Measurements from ENCODE around the gene XRN1. TPM values are rescaled to one million over a fixed set of nuclear protein-coding genes. Genes with fewer than 3 reads are reported as not detected.
"Not testable (repeated sequence)": the region's sequence is repeated elsewhere in the genome, so short reads cannot be mapped to it uniquely, and the experiment has no call there.

XRN1 gene
- total RNA-seq, 1 donor from 2014 or later: 46.1 TPM

GRCh38 chr3:142418926-142419592 is 28.8 kb downstream of the XRN1 start:
- TF ChIP-seq CTCF (IDR thresholded peaks at IDR 0.05): no peak
- no peaks in the 10 kb centered on the region for H3K27me3 ChIP-seq
- peaks cover 100% of the 10 kb centered on the region for H3K36me3 ChIP-seq
- H3K4me3 ChIP-seq: no peak overlapping the region
- H3K9me3 ChIP-seq: no peaks in the 10 kb centered on the region
- H3K27ac ChIP-seq: no peak overlapping the region
- DNase-seq: no peak
- no peak for ATAC-seq
- intact Hi-C loops (cut with DNase I): no loop called here
- H3K4me1 ChIP-seq: no peaks in the 10 kb centered on the region

- ATAC-seq (no peak), DNase-seq (no peak)
- Histone ChIP-seq H3K9me3 (no peaks in the 10 kb centered on the region), H3K4me3 (no peak overlapping the region), H3K27ac (no peak overlapping the region), H3K27me3 (no peaks in the 10 kb centered on the region), H3K36me3 (peaks cover 100% of the 10 kb centered on the region), H3K4me1 (no peaks in the 10 kb centered on the region)
- intact Hi-C loops (cut with DNase I): no loop called here
- TF ChIP-seq CTCF (IDR thresholded peaks at IDR 0.05): no peak
Measured at GRCh38 chr3:142417302-142417701, 30.5 kb downstream of the XRN1 start.

GRCh38 chr3:142400537-142400936 is 47.3 kb downstream of the XRN1 start:
- H3K27me3 ChIP-seq; H3K4me3 ChIP-seq; H3K9me3 ChIP-seq; H3K27ac ChIP-seq; ATAC-seq; H3K4me1 ChIP-seq; DNase-seq; intact Hi-C loops (cut with DNase I): not testable (repeated sequence)
- peaks cover 95% of the 10 kb centered on the region for H3K36me3 ChIP-seq

DNA sequence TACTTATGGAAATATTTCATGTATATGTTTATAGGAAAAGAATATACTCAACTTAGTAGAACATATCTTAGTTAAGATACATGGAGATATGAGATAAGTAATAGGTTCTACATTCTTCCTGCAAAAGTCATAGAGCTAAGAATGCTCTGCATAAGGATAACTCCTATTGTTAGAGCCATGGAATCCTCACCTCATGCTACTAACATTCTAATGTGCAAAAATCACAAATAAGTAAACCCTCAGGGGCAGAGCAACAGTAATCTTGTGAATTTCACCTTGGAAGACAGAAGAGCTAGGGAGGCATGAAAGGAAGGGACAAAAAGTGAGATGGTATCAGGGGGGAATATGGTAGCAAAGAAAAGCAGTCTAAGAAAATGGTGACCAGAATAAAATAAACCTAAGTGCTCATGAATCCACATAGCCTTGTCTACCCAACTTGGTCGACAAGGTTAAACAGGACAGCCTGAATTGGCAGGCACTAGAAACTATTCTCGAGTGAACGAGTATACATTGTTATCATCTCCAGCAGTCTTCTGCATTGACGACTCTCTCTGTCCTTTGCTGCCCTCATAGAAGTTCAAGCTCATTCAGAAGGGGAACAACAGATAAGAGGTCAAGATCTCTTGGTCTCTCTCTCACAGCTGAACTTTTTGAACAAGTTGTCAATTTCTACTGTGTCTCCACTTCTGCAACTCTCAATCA is 52.8 kb downstream of the XRN1 start:
- no peaks in the 10 kb centered on the region for H3K4me1 ChIP-seq
- H3K36me3 ChIP-seq: peaks cover 85% of the 10 kb centered on the region
- DNase-seq (no peak), ATAC-seq (no peak)
- no peaks in the 10 kb centered on the region for H3K9me3 ChIP-seq
- no peak for TF ChIP-seq CTCF (IDR thresholded peaks at IDR 0.05)
- no peak overlapping the region for H3K4me3 ChIP-seq
- no peak overlapping the region for H3K27ac ChIP-seq
- intact Hi-C loops (cut with DNase I): no loop called here
- no peaks in the 10 kb centered on the region for H3K27me3 ChIP-seq

- intact Hi-C loops (cut with DNase I): no loop called here
- Histone ChIP-seq H3K4me1 (no peaks in the 10 kb centered on the region), H3K4me3 (no peak overlapping the region), H3K9me3 (no peaks in the 10 kb centered on the region), H3K36me3 (peaks cover 67% of the 10 kb centered on the region), H3K27ac (no peak overlapping the region), H3K27me3 (no peaks in the 10 kb centered on the region)
- no peak for ATAC-seq
- no peak for TF ChIP-seq CTCF (IDR thresholded peaks at IDR 0.05)
- no peak for DNase-seq
Measured at GRCh38 chr3:142385078-142385477, 62.8 kb downstream of the XRN1 start.

DNA sequence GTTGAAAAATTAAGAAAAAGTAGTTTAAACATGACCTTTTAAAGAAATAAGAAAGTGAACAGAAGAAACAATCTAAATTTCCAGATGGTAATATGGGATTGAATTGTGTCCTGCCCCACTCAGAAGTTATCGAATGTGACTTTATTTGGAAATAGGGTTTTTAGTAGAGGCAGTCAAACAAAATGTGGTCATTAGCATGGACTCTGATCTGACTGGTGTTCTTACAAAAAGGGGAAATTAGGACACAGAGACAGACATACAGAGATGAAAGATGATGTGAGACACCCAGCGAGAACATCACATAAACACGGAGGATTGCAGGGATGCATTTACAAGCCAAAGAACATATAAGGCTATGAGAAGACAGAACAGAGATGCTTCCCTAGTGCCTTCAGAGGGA is 73.2 kb downstream of the XRN1 start:
- Histone ChIP-seq H3K4me1 (no peaks in the 10 kb centered on the region), H3K4me3 (no peak overlapping the region), H3K27ac (no peak overlapping the region), H3K9me3 (no peaks in the 10 kb centered on the region), H3K36me3 (peaks cover 66% of the 10 kb centered on the region), H3K27me3 (no peaks in the 10 kb centered on the region)
- DNase-seq (no peak), ATAC-seq (no peak)
- no peak for TF ChIP-seq CTCF (IDR thresholded peaks at IDR 0.05)
- intact Hi-C loops (cut with DNase I): no loop called here

DNA sequence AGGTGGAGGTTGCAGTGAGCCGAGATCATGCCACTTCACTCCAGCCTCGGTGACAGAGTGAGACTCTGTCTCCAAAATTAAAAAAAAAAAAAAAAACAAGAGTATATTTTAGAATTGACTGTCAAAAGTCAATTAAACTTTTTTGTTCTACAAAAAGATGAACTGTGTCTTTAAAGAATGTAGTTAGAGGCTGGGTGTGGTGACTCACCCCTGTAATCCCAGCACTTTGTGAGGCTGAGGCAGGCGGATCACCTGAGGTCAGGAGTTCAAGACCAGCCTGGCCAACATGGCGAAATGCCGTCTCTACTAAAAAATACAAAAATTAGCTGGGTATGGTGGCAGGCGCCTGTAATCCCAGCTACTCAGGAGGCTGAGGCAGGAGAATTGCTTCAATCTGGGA is 78.3 kb downstream of the XRN1 start:
- H3K4me3 ChIP-seq; H3K4me1 ChIP-seq; intact Hi-C loops (cut with DNase I); H3K27me3 ChIP-seq; H3K27ac ChIP-seq; ATAC-seq; H3K9me3 ChIP-seq; DNase-seq: not testable (repeated sequence)
- peaks cover 68% of the 10 kb centered on the region for H3K36me3 ChIP-seq
